NCI-H446 treated with DMSO at 0.1 percent for 48 hours (cell line): ENCODE results near the gene RAB8B.
A peak's percentile ranks its signal among the peaks of the same experiment; 100 is the strongest.
"Not testable (repeated sequence)": the region's sequence is repeated elsewhere in the genome, so short reads cannot be mapped to it uniquely, and the experiment has no call there.

Source experiments
- DNase-seq: peaks from one replicate; lab custom pipeline; 2025; lab: John Stamatoyannopoulos, UW

RAB8B gene

GRCh38 chr15:63237086-63237485, 47.7 kb downstream of the RAB8B start:
- not testable (repeated sequence) for DNase-seq

DNA sequence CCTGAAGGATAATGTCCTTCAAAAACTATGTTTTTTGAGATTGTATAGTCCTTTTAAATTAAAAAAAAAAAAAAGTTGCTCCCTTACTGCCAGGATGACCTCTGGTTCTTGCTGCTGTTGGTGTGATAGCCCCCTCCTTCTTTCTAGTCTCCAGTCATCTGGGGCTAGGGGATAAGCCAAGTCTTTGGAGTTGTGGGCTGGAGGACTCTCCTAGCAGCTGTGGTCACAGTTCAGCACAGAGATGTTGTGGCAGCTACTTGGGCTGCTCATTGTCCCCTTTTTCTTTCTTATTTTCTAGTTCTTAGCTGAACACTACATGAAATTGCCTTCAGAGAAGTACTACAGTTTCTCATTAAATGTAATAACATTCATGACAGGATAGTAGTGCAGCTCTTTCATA, 48.8 kb downstream of the RAB8B start:
- DNase-seq, result no peak

DNA sequence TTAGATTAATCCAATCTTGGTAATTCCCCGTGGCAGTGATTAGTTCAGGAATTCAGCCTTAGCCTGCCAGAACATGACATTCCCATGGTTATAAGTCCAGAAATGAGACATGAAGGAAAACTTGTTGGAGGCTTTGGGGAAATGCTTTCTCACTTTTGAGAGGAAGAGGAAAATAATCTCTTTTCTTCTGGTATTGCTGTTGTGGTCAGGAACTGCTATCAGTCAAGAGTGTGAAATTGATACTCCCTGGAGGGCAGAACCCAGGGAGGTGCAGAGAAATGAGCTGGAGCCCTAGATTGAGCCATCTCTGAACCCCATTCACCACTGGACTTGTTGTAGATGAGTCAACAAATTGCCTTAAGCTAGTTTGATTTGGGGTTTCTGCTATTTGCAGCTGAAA, 49.4 kb downstream of the RAB8B start:
- no peak for DNase-seq

GRCh38 chr15:63240109-63240508, 50.7 kb downstream of the RAB8B start:
- DNase-seq, result peak; percentile 42

DNA sequence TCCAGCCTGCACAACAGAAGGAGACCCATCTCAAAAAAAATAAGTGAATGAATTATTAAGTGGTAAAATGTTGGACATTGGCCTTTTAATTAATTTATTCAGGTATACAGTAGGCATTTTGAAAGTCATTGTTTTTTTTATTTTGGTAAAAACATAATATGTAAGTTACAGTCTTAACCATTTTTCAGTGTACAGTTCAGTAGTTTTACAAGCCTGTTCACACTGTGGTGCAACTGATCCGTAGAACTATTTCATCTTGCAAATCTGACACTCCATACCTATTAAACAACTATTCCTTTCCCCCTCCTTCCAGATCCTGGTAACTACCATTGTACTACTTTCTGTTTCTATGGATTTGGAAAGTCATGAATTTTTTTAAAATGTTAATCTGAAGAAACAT, 51.9 kb downstream of the RAB8B start:
- no peak for DNase-seq

GRCh38 chr15:63243101-63243500, 53.7 kb downstream of the RAB8B start:
- no peak for DNase-seq

GRCh38 chr15:63243776-63244175, 54.4 kb downstream of the RAB8B start:
- no peak for DNase-seq

DNA sequence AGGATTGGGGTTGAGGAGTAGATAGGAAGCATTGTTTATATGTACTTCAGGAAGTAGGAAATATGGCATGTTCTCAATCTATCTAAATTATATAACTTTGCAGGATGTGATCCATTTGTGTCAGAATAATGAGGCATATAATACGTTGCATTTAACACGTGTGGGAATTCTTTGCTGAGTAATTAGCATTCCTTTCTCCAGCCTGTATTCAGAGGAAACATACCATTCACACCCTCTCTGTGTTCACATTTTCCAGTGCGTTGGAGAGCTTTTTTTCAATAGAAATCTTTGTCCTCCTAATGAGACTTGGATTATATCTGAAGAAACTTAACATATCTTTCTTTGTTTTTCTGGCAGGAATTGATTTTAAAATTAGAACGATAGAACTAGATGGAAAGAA, 55.0 kb downstream of the RAB8B start:
- DNase-seq, result no peak

DNA sequence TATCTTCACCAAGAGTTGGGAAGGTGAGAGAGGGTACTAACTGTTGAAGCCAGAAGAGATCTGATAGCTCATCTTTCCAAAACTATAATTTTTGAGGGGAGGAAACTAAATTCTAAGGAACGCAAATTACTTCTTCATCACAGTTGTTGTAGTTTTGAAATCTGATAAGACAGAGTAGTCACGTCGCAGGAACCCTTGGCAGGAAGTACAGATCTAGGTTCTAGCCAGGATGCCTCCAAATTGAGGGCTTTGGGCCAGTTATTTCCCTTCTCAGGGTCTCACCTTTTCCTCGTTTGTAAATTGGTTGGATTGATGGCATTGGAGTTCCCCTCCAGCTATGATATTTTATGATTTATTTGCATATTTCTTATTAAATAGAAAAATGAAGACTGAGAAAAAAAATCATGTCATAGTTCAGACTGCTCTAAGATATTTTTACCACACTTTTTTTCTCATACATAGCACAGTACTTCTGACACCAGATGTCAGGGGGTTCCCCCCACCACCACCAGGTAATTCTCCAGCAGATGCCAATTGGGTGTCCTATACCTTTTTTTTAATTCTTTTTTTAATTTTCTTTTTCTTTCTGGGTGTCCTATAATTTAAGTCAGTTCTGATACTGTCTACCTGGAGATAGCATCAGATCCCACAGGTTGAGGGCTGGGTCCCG, 55.7 kb downstream of the RAB8B start:
- no peak for DNase-seq

GRCh38 chr15:63246691-63247469, 57.5 kb downstream of the RAB8B start:
- no peak for DNase-seq

- no peak for DNase-seq
Measured at GRCh38 chr15:63250312-63250965, 61.0 kb downstream of the RAB8B start.

- DNase-seq, result no peak
Measured at GRCh38 chr15:63251701-63252100, 62.3 kb downstream of the RAB8B start.

DNA sequence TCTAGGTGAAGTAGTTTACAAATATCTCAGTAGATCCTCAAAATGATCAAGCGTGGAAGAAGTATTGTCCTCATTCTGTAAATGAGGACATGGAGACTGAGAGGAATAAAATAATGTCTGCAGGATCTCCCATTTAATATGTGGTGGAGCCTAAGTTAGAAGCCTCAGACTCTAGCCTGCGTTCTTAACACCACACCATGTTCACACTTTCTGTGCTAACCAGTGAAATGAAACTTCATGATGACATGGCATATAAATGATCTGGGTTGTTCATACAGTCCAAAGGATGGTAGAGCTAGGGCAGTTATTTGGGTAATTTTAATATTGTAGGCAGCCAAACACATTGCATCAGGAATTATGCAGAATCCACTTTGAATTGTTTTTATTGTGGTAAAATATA, 62.9 kb downstream of the RAB8B start:
- no peak for DNase-seq

- no peak for DNase-seq
Measured at GRCh38 chr15:63254991-63255390, 65.6 kb downstream of the RAB8B start.

- no peak for DNase-seq
Measured at GRCh38 chr15:63255489-63255990, 66.1 kb downstream of the RAB8B start.

GRCh38 chr15:63256433-63257274, 67.2 kb downstream of the RAB8B start:
- DNase-seq, result peak; percentile 11

DNA sequence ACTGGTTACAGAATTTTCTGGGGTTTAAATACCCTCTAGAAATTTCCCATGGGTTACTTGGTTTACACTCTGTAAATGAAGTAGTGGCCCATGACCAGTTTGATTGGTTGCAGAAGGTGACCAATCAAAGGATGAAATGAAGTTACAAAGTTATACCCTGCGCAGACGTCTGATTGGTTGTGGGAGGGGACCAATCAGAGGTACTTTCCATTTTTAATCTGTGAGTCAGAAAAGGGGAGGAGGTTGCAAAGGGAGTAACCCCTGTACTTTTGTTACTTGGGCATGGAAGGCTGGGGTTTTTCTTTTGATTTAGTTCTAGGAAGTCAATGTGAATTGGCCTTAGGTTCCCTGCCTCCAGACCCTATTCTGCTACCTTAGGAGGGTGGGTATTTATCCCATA, 69.3 kb downstream of the RAB8B start:
- DNase-seq, result no peak

GRCh38 chr15:63260791-63261190, 71.4 kb downstream of the RAB8B start:
- no peak for DNase-seq

DNA sequence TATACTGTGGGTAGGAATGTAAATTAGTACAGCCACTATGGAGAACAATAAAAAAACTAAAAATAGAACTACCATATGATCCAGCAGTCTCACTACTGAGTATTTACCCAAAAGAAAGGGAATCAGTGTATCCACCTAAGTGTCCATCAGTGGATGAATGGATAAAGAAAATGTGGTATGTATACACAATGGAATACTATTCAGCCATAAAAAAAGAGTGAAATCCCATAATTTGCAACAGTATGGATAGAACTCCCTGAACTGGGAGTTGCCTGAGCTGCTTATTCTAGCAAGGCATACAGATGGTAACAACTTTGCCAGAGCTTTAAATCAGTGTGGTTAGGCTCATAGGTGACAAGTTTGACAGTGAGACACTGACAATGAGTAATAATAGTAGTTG, 71.9 kb downstream of the RAB8B start:
- no peak for DNase-seq

GRCh38 chr15:63263519-63263918, 74.1 kb downstream of the RAB8B start:
- no peak for DNase-seq

DNA sequence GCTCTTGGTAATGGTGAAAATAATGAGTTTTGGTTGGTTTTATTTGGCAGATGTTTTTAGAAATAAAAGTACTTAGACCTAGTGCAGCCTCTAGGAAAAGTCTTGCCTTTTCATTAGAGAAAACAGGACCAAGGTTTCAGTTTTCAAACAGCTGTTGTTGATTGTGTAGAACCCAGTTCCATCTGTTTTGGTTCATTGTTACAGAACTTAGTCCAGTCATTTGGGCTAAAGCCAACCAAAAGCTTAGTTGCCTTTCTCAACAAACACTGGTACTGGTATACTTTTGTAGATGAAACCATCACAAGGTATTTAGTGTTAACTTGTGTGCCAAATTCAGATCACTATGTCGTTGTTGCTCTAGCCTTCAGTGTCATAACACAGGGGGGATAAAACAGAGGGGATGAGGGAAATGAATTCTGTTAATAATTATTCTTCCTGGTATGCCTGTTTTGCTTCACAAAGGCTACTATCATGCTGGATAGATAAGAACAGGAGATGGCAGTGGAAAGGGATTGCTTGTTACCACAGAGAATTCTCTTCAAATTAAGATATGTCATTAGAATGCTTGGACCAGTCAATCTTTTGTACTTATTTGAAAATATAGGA, 75.4 kb downstream of the RAB8B start:
- peak; percentile 59 for DNase-seq

GRCh38 chr15:63274427-63274826, 85.0 kb downstream of the RAB8B start:
- no peak for DNase-seq
